DMS114 treated with DMSO at 0.1 percent for 48 hours (cell line): Measurements from ENCODE around the gene TALDO1.

Experiments
- DNase-seq: peaks from one replicate; lab custom pipeline; 2025; ENCODE audit not compliant: unreplicated experiment; lab: John Stamatoyannopoulos, UW

The TALDO1 gene

GRCh38 chr11:767238-767637 is 20.0 kb downstream of the TALDO1 start:
- DNase-seq = no peak

DNA sequence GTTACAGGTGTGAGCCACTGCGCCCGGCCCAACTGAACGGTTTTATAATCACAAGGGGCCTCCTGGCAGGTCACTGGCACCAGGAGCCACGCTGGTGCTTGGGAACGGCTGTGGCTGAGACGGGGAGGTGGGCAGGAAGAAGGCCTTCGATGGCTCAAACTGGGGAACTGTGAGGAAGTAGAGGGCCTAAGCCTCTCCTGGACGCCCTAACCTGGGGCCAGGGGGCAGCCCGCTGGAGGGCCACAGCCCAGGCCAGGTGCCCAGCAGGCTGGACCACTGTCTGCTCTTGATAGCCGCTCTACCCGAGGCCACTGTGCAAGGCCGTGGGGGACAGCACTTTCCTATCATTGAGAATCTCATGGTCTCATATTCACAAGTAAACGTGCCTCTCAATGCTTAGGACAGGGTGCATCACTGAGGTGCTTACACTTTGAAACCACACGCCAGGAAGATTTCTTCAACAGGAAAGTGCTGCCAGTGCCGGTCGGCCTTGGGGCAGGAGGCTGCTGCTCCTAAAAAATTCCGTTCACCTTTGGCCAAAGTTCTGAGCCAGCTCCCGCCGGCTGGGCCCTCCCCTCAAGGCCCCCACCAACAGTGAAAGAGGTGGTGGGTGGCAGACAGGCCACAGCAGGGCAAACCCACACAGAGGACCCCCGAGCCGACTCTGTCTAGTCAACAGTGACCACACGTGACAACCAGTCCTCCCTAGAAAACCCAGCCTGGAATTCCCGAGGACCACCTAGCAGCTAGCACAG is 22.8 kb downstream of the TALDO1 start:
- no peak for DNase-seq

DNA sequence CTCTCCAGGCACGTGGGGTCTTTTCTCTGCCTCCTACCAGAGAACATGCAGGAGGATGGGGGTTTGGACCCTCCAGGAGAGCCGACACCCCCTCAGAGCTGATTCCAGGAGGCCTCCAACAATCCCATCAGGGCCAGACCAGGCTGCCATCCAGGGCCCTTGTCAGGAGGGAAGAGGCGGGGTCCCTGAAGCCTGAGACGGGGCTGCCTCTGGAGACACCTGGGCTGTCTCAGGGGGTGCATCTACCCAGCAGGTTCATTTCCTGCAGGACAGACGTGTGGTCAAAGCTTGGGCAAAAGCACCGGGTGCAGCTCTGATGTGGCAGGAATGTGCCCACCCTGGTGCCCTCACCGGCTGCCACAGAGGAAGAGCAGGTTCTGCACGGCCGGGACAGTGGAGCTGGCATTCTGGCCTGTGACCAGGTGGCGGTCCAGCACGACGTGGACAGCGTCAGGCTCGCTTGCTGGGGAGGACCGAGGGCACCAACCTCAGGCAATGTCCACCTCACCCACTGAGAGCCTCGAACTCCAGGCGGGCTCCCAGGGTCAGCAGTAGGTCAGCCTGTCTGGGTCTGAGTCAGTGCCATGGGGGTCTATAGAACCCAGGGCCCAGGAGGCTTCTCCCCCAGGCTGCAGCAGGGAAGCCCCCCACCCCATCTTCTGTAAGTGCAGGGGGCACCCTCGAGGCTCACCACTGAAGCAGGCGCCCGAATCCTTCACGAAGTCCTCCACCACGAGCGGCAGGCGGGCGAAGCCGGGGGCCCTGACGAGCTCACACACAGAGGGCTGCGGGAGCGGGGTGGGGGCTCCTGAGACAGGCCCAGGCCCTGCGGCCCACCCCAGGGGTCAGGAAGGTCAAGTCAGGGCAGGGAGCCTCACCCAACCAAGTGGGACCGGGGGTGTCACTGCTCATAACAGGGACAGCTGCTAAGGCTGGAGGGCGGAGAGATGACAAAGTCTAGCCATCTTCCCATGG is 23.7 kb downstream of the TALDO1 start:
- DNase-seq = no peak

DNA sequence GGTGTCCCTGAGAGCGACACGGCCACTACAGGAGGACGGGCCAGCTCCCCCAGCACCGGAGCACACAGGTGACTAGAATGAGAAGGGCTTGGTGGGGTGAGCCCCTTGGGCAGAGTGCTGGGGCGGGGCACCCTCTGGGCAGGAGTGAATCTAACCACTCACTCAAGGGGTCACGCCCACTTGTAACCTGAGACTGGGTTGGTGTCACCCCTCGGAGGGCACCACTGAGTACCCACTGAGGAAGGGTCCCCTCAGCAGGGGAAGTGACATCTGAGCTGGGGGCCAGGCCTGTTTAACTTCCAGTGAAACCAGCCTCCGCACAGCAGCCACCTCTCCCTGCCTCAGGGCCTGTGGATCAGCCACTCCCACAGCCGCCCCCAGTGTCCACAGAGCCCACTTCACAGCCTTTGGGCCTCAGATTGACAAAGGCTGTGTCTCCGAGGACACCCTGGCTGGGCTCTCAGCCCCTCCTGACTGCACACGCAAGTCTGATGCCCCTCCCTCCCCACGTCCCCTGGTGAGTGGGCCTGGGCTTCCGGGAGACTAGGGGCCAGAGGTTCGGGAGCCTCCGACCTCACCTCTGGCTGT is 24.4 kb downstream of the TALDO1 start:
- no peak for DNase-seq

DNA sequence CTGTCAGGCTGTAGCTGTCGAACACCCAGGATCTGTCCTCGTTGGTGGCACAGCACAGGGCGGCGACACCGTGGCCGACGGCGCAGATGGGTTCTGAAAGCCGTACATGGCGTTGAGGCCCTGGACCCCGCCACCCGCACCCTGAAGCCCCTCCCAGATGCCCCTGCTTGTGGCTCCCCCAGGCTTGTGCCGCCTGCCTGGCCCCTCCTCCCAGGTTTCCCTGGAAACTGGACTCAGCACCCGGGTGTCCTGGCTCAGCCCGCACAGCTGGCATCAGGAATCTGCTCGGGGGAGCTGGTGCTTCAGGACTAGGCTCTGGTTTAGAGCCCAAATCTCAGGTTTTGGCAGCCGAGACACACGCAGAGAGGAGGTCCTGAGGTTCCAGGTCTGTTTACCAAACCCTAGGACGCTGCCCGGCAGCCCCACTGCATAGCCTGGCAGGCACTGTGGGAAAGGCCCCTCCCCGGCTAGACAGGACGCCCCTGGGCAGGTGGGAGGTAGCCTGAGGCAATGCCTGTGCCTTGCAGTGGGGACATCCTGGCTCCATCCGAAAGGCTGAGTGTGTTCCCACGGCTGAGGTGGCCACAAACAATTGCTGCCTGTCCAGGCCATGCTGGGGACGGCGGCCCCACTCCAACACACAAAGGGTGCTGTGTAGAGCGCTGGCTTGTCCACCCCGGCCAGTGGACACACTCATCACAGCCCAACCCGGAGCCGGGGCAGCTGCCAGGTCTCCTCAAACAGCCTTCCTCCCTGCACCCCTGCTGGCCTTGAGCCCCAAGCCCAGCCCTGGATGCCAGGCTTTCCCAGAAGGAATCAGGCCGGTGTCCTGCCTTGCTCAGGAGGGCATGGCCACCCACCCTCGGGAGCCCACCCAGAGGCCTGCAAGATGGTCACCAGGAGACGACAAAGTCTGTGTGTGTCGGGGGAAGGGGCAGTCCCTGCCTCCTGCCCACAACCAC is 25.4 kb downstream of the TALDO1 start:
- no peak for DNase-seq

DNA sequence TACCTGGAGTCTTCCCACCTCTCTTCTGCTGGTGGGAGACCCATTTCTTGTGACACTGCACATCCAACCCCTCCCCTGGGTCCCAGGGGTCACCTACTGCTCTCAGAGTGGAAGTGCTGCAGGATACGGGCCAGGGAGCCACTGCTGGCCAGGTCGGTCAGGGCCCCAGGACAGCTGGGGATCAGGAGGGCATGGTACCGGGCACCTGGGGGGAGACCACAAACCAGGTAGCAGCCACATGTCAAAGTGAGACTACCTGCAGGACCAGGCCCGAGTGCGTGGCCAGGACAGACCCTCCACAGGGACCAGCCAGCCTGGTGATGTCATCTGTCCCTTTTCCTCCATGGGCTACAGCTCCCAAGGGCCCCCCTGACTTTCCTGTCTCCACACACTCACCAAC is 26.2 kb downstream of the TALDO1 start:
- no peak for DNase-seq

DNA sequence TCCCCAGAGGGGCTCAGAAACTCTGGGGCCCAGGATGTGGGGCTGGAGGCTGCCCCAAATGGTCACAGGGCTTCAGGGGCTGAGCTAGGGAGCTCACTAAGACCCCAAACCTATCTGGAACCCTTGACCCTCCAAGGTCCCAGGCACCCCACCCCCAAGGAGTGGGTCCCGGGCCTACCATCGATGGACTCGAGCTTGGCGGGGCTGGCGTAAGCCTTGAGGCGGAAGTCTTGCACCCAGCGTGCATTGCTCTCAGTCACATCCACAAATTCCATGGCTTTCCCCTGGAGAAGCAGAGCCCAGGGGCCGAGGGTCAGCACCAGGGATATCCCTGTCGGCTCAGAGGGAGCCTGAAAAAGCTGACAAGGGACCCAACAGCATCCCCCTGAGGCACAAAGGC is 26.6 kb downstream of the TALDO1 start:
- DNase-seq = no peak

DNA sequence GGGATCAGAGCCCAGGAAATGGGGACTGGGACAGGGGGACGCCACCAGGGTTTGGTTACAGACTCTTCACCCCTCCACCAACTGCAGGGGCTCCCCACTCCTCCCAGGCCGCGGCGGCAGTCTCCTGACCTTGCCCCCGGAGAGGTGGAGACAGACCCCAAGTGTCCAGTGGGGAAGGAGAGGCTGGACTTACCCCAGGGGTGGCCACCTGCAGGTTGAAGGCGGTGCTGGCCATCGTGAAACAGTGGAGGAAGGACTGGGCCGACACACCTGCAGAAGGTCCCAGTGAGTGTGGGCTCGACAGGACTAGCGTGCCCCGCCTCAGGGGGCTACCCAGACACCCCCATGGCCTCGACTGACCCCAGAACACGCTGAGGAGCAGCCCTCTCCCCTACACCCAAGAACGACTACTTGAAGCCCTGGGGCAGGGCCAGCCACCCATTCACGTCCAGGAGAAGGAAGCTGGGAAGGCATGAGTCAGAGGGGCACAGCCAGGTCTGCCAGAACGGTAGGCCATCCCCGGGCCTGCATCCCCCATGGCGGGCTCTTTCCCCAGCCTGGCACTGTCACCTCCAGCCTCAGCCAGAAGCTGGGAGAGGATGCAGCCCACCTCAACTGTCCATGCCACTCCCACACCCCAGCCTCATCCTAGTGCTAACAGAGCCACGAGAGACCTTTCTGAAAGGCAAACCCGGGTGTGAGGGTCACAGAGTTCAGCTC is 27.8 kb downstream of the TALDO1 start:
- DNase-seq = no peak

GRCh38 chr11:776263-776560 is 28.9 kb downstream of the TALDO1 start:
- DNase-seq = no peak

GRCh38 chr11:776561-777287 is 29.5 kb downstream of the TALDO1 start:
- no peak for DNase-seq

DNA sequence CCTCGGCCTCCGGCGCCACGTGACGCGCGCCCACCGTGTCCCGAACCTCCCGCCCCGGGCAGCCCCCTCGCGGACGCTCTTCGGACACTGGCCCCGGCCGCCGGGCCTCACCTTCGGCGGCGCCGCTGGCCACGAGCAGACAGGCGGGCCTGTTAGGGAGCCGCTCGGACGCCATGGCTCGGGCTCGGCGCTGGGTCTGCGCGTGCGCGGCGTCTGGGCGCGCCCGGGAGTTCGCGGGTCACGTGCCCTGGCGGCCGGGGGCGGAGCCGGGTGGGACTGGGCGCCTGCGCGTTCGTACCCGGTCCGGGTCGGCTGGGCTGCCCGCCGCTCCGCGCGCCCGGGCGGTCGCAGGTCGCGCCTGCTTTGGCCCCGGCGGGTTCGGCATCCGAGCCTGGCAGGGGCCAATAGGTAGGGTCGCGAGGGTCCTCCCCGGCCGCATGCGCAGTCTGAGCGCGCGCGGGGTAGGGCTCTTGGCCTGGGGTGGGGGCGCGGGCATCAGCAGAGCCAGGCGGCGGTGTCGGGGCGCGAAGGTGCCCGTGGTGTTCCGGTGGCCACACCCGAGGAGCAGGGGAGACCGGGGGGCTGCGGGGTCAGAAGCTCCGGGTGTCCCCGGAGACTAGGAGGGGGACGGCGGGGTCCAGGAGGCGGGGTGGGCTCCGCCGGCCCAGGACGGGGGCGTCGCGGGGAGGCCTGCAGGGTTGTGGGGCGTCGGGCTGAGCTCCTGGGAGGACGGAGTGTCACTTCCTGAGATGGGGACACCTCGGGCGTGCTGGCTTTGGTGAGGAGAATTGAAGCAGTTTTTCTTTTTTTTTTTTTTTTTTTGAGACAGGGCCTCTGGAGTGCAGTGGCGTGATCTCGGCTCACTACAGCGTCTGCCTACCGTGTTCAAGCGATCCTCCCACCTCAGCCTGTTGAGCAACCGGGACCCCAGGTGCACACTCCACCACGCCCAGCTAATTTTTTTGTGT is 30.3 kb downstream of the TALDO1 start, which contains the start of gene GATD1:
TSS of gene GATD1 (minus strand) at position 200 of the 968 bp plus-strand sequence. CDS start at position 175, 25 bp downstream.
- peak; percentile 28 for DNase-seq

DNA sequence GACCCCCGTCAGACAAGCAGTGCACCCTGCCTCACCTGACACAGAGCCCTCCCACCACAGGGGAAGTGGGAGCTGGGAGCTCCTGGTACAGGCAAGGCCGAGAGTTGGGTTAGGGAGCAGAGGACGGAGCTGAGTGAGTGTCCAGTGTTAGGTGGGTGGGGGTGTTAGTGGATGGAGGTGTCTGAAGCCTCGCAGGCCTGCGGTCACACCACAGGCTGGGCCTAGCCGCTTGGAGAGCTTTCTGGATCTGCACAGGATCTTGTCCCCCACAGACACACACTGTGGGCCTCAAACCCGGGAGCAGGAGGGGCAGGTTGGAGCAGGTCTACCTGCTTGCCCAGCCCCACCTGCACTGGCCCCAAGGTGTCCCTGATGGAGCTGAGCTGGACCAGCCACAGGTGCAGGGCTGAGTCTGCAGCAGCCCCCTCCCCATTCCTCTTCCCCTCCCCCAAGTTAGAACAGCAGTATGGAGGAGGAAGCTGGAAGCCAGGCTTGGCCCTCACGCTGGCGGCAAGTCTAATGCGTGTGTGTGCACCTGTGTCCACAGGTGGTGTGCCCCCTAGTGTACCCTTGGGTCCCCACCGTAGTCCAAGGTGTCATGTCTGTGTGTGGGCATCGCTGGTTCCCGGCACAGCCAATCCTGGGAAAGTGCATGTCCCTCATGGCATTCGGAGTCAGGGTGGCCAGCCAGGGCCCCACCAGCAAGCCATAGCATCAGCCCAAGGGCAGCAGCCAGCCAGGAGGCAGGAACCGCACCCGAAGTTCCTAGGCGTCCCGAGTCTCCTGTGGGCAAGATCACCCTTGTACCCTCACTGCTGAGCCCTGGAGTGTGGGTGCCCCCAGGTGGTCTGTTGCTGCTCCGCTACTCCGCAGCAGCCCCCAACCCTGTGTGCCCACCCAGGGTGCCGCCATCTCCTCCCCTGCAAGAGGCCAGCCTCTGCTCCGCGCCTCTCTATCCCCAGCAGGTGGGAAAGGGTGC is 32.0 kb downstream of the TALDO1 start:
- DNase-seq = no peak

DNA sequence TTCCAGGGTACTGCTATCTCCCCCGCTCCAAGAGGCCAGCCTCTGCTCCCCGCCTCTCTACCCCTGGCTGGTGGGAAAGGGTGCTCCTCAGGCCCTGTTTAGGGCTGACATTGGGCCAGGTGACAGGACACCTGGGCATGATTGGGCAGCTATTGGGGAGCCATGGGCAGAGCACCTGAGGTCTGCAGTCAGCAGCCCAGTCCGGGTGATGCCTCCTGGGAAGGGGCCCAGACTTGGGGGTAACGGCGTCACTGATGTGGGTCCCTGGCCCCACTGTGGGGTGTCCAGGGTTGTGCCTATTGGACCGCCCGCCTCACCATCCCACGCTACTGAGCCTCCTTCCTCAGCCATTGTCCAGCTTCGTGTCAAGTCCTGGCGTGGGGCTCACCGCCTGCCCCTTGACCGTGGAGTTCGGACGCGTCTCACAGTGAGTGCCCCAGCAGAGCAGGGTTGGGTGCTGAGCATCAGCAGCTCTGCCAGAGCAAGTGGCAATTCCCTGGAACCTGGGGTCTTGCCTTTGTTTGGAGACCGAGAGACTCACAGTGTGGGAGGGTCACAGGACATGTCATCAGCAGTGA is 32.8 kb downstream of the TALDO1 start:
- DNase-seq = no peak

- DNase-seq = no peak
Measured at GRCh38 chr11:782264-783174, 35.3 kb downstream of the TALDO1 start.

DNA sequence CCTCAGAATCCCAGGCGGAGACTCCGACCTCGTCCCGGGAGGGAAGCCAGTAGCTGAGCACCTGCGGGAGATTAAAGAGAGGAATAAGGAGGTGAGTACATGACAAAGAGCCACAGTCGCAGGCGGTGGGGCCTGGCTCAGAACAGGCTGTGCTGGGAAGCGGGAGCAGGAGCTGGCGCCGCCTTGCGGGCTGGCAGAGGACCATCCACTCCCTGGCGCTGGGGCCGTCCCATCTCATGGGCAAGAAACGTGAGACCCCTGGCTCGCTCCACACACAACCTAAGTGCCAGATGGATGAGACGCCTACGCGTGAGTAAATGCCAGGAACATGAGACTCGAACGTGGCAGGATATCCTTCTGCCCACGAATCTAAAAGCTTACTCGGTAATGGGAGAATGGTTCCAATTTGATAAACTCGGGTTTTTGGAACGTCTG is 36.3 kb downstream of the TALDO1 start:
- no peak for DNase-seq
